ENCODE results near the gene DPP9.
A peak's percentile ranks its signal among the peaks of the same experiment; 100 is the strongest.

GRCh38 chr19:4640247-4641000 lies 83.2 kb downstream of the DPP9 start:
- TF ChIP-seq ZBTB49 (CRISPR knock-in tag; IDR thresholded peaks at IDR 0.05; ENCODE audit: borderline replicate concordance) (no peak), ZBTB8A (CRISPR knock-in tag; IDR thresholded peaks at IDR 0.05; ENCODE audit: borderline replicate concordance, low read depth) (no peak), RBM22 (optimal IDR thresholded peaks at IDR 0.05; ENCODE audit: low read length) (no peak), ZBTB39 (CRISPR knock-in tag; IDR thresholded peaks at IDR 0.05) (no peak), FOXM1 (CRISPR knock-in tag; IDR thresholded peaks at IDR 0.05) (peak; percentile 91)
